MM.1S (cell line): ENCODE measurements around the gene PLD1.

Experiments used
- DNase-seq: peaks from one replicate; pipeline ENCODE4 v3.0.0-alpha.2; 2015
- H2AFZ ChIP-seq: fragments of 300-600 bp; sonication (generic); 2 replicates; pipeline ENCODE4 v1.6.0; 2016; ENCODE audit warnings: antibody characterized with exemption, low read length
- H3F3A ChIP-seq: fragments of 300-600 bp; sonication (generic); 2 replicates; pipeline ENCODE4 v1.6.1; 2016; ENCODE audit warnings: mild to moderate bottlenecking, antibody characterized with exemption, low read length, moderate library complexity, mixed read lengths; ENCODE audit not compliant: insufficient read depth
- H3K27ac ChIP-seq: fragments of 300-600 bp; sonication (generic); 2 replicates; pipeline ENCODE4 v1.5.1; 2016; ENCODE audit warnings: mild to moderate bottlenecking, low read length
- H3K27me3 ChIP-seq: fragments of 300-600 bp; sonication (generic); replicated peaks from 2 replicates; pipeline ENCODE4 v1.6.0; 2016; ENCODE audit warnings: low read length; ENCODE audit not compliant: insufficient read depth
- H3K36me3 ChIP-seq: fragments of 300-600 bp; sonication (generic); replicated peaks from 2 replicates; pipeline ENCODE4 v1.6.1; 2016; ENCODE audit warnings: mild to moderate bottlenecking, low read length, mixed read lengths; ENCODE audit not compliant: insufficient read depth
- H3K4me1 ChIP-seq: fragments of 300-600 bp; sonication (generic); 2 replicates; pipeline ENCODE4 v1.6.1; 2016; ENCODE audit warnings: low read length, mixed read lengths
- H3K4me2 ChIP-seq: fragments of 300-600 bp; sonication (generic); 2 replicates; pipeline ENCODE4 v1.6.0; 2016; ENCODE audit warnings: low read depth, low read length
- H3K4me3 ChIP-seq: fragments of 300-600 bp; sonication (generic); 2 replicates; pipeline ENCODE4 v1.5.1; 2016; ENCODE audit warnings: low read length, mixed read lengths
- H3K79me2 ChIP-seq: fragments of 300-600 bp; sonication (generic); 2 replicates; pipeline ENCODE4 v1.6.1; 2016; ENCODE audit warnings: mixed run types, low read length, mixed read lengths
- H3K9ac ChIP-seq: fragments of 300-600 bp; sonication (generic); 2 replicates; pipeline ENCODE4 v1.6.1; 2016; ENCODE audit warnings: low read length, mixed read lengths
- H3K9me2 ChIP-seq: fragments of 300-600 bp; sonication (generic); replicated peaks from 2 replicates; pipeline ENCODE4 v1.6.1; 2016; ENCODE audit warnings: mild to moderate bottlenecking, low read length, mixed read lengths; ENCODE audit not compliant: insufficient read depth
- H3K9me3 ChIP-seq: fragments of 300-600 bp; sonication (generic); replicated peaks from 2 replicates; pipeline ENCODE4 v1.6.1; 2016; ENCODE audit warnings: mild to moderate bottlenecking, low read length, mixed read lengths; ENCODE audit not compliant: insufficient read depth
- H4K20me1 ChIP-seq: fragments of 300-600 bp; sonication (generic); 2 replicates; pipeline ENCODE4 v1.6.1; 2016; ENCODE audit warnings: mild to moderate bottlenecking, low read length, moderate library complexity, mixed read lengths; ENCODE audit not compliant: insufficient read depth
- EZH2 ChIP-seq: fragments of 300-600 bp; sonication (generic); optimal IDR thresholded peaks from 2 replicates; pipeline ENCODE3; 2017; ENCODE audit warnings: low read depth, mild to moderate bottlenecking, antibody characterized with exemption, low read length, mixed read lengths
- EZH2phosphoT487 ChIP-seq: fragments of 300-600 bp; sonication (generic); IDR thresholded peaks from 2 replicates; pipeline ENCODE4 v1.6.1; 2018; ENCODE audit warnings: antibody characterized with exemption, low read length
- TF ChIP-seq, protein P1 (sequence below): fragments of 300-600 bp; sonication (generic); IDR thresholded peaks from 2 replicates; pipeline ENCODE4 v1.5.1; 2016; ENCODE audit warnings: antibody characterized with exemption, low read length, mixed read lengths

Gene PLD1

DNA sequence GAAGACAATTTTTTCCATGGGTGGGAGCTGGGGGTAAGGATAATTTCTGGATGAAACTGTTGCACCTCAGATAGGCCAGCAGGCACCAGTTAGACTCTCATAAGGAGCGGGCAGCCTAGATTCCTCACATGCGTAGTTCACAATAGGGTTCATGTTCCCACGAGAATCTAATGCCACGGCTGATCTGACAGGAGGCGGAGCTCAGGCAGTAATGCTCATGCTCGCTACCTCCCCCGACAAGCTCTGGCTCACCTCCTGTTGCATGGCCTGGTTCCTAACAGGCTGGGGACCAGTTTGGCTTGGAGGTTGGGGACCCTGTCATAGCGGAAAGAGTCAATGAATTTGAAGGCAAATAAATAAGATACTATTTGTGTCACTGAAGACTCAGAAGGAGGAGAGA, 105.5 kb downstream of the PLD1 start:
- H3K27ac ChIP-seq = no peak overlapping the region
- no peaks in the 10 kb centered on the region for H3K27me3 ChIP-seq
- TF ChIP-seq EZH2 (no peak), EZH2phosphoT487 (no peak)
- TF ChIP-seq, protein P1, sequence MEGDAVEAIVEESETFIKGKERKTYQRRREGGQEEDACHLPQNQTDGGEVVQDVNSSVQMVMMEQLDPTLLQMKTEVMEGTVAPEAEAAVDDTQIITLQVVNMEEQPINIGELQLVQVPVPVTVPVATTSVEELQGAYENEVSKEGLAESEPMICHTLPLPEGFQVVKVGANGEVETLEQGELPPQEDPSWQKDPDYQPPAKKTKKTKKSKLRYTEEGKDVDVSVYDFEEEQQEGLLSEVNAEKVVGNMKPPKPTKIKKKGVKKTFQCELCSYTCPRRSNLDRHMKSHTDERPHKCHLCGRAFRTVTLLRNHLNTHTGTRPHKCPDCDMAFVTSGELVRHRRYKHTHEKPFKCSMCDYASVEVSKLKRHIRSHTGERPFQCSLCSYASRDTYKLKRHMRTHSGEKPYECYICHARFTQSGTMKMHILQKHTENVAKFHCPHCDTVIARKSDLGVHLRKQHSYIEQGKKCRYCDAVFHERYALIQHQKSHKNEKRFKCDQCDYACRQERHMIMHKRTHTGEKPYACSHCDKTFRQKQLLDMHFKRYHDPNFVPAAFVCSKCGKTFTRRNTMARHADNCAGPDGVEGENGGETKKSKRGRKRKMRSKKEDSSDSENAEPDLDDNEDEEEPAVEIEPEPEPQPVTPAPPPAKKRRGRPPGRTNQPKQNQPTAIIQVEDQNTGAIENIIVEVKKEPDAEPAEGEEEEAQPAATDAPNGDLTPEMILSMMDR = no peak
- no peaks in the 10 kb centered on the region for H3K9me3 ChIP-seq
- no peaks in the 10 kb centered on the region for H3K4me1 ChIP-seq
- no peak for DNase-seq
- no peaks in the 10 kb centered on the region for H4K20me1 ChIP-seq
- H2AFZ ChIP-seq = no peak overlapping the region
- no peaks in the 10 kb centered on the region for H3K36me3 ChIP-seq
- H3K4me3 ChIP-seq = no peak overlapping the region
- H3F3A ChIP-seq = no peaks in the 10 kb centered on the region
- H3K4me2 ChIP-seq = no peak overlapping the region
- no peaks in the 10 kb centered on the region for H3K79me2 ChIP-seq
- H3K9ac ChIP-seq = no peak overlapping the region
- no peaks in the 10 kb centered on the region for H3K9me2 ChIP-seq

GRCh38 chr3:171704002-171704401, 106.3 kb downstream of the PLD1 start:
- H3K9me2 ChIP-seq = no peaks in the 10 kb centered on the region
- peak; percentile 72 for DNase-seq
- TF ChIP-seq EZH2 (no peak), EZH2phosphoT487 (no peak)
- TF ChIP-seq, protein P1 = peak; percentile 92
- H3F3A ChIP-seq = no peaks in the 10 kb centered on the region
- H4K20me1 ChIP-seq = no peaks in the 10 kb centered on the region
- H3K9ac ChIP-seq = no peak overlapping the region
- no peaks in the 10 kb centered on the region for H3K36me3 ChIP-seq
- no peak overlapping the region for H3K4me3 ChIP-seq
- no peak overlapping the region for H2AFZ ChIP-seq
- no peaks in the 10 kb centered on the region for H3K4me1 ChIP-seq
- H3K4me2 ChIP-seq = no peak overlapping the region
- no peaks in the 10 kb centered on the region for H3K9me3 ChIP-seq
- H3K27me3 ChIP-seq = no peaks in the 10 kb centered on the region
- H3K27ac ChIP-seq = no peak overlapping the region
- no peaks in the 10 kb centered on the region for H3K79me2 ChIP-seq

GRCh38 chr3:171703144-171703543, 107.1 kb downstream of the PLD1 start:
- TF ChIP-seq EZH2phosphoT487 = no peak
- no peak for TF ChIP-seq EZH2
- Histone ChIP-seq H3K27ac (no peak overlapping the region), H3K27me3 (no peaks in the 10 kb centered on the region), H3K36me3 (no peaks in the 10 kb centered on the region), H3K9me2 (no peaks in the 10 kb centered on the region), H3K9ac (no peak overlapping the region), H3K4me2 (no peak overlapping the region), H3K9me3 (no peaks in the 10 kb centered on the region), H3K4me3 (no peak overlapping the region), H2AFZ (no peak overlapping the region), H4K20me1 (no peaks in the 10 kb centered on the region), H3K79me2 (no peaks in the 10 kb centered on the region), H3F3A (no peaks in the 10 kb centered on the region), H3K4me1 (no peaks in the 10 kb centered on the region)
- no peak for DNase-seq

DNA sequence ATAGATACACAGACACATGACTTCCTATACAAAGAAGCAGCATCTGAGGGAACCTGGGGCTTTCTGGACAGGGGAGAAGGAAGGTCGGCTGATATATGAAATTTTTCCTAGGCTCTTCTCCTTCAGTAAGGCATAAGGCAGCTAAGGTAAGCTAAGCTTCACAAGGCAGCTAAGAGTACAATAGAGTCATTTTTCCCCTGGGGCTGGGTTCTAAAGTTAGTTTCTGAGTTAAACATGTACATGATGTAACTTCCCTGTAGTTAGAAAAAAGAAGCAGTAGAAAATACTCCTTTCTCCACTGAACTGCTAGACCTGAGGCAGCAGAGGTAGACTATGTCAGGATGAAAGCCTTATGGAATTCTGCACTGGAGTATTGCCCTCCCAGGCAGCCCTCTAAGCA, 109.6 kb downstream of the PLD1 start:
- Histone ChIP-seq H2AFZ (no peak overlapping the region), H3K9me2 (no peaks in the 10 kb centered on the region), H3K4me3 (no peak overlapping the region), H3K4me2 (no peak overlapping the region), H4K20me1 (no peaks in the 10 kb centered on the region), H3K4me1 (no peaks in the 10 kb centered on the region), H3K27me3 (no peaks in the 10 kb centered on the region), H3K9ac (no peak overlapping the region), H3K79me2 (no peaks in the 10 kb centered on the region), H3F3A (no peaks in the 10 kb centered on the region), H3K27ac (no peak overlapping the region), H3K9me3 (no peaks in the 10 kb centered on the region), H3K36me3 (no peaks in the 10 kb centered on the region)
- no peak for TF ChIP-seq EZH2phosphoT487
- TF ChIP-seq EZH2 = no peak
- TF ChIP-seq, protein P1 = no peak
- DNase-seq = no peak
